Activated CD4-positive, alpha-beta T cell treated with anti-CD3 and anti-CD28 coated beads for 36 hours (primary cell): ENCODE measurements around the gene USP28. TPM values are rescaled to one million over a fixed set of nuclear protein-coding genes. Genes with fewer than 3 reads are reported as not detected.
"Not testable (repeated sequence)": the region's sequence is repeated elsewhere in the genome, so short reads cannot be mapped to it uniquely, and the experiment has no call there.

Experiments
- ATAC-seq: fragments of 200-7000 bp; cut with Tn5 transposase; one replicate; pipeline ENCODE4 v1.10.0; 2021; ENCODE audit warnings: mild to moderate bottlenecking, moderate library complexity
- CTCF ChIA-PET: fragments of 350-600 bp; sonication (Branson Sonifier 250); formaldehyde crosslinking; loops from one replicate; lab custom pipeline; 2021; ENCODE audit warnings: antibody characterized with exemption; lab: Charles Lee
- POLR2A ChIA-PET: fragments of 350-600 bp; sonication (Branson Sonifier 250); formaldehyde crosslinking; loops from one replicate; lab custom pipeline; 2021; ENCODE audit warnings: antibody characterized with exemption, inconsistent platforms; lab: Charles Lee
- DNase-seq: peaks from one replicate; pipeline ENCODE4 v3.0.0-alpha.2; 2020
- H3K27ac Mint-ChIP-seq: one replicate; pipeline ENCODE4 v1.8.0; 2021; ENCODE audit warnings: mixed read lengths
- H3K27me3 Mint-ChIP-seq: one replicate; pipeline ENCODE4 v1.8.0; 2021; ENCODE audit warnings: mixed read lengths
- H3K36me3 Mint-ChIP-seq: one replicate; pipeline ENCODE4 v1.8.0; 2021; ENCODE audit warnings: low read depth, mixed read lengths
- H3K4me1 Mint-ChIP-seq: one replicate; pipeline ENCODE4 v1.8.0; 2021; ENCODE audit warnings: mixed read lengths
- H3K4me3 Mint-ChIP-seq: one replicate; pipeline ENCODE4 v1.8.0; 2021; ENCODE audit warnings: mild to moderate bottlenecking, moderate library complexity, mixed read lengths
- H3K9me3 Mint-ChIP-seq: one replicate; pipeline ENCODE4 v1.8.0; 2021; ENCODE audit warnings: low read depth, mixed read lengths
- intact Hi-C, 2 experiments: fragments of 100-400 bp; cut with DNase I in 1 of 2; cut with micrococcal nuclease in 1 of 2; formaldehyde crosslinking; loops; one replicate each; pipeline versions ENCODE4 v1.14.2 to v1.15.1; 2022 to 2024; cut with DNase I, micrococcal nuclease
- total RNA-seq, 2 experiments: library from RNA; stranded (reverse); gene quantifications; one replicate each; pipeline ENCODE4 v1.2.3, GENCODE V29; 2021

Gene USP28
- total RNA-seq, 2 experiments from 2014 or later, result 38.6 to 43.9 TPM

DNA sequence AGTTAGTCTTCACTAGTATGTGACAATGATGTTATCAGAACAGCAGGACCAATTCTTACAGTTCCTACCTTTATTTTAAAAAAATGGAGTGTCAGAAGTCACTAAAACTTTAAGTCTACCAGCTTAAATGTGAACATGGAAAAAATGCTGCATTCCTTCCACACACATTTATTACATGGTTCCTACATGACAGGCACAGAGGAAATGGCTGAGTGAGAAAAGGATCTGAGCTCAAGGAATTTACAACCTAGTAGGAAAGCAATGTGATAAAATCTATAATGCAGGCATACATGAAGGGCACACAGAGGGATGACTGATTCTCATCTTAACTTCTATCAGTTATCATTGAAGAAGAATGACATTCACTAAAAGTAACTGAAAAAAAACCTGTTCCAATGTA lies 72.8 kb downstream of the USP28 start:
- Mint-ChIP-seq H3K9me3 (no peaks in the 10 kb centered on the region), H3K27me3 (no peaks in the 10 kb centered on the region), H3K4me1 (no peaks in the 10 kb centered on the region), H3K27ac (no peak overlapping the region), H3K36me3 (peaks cover 19% of the 10 kb centered on the region), H3K4me3 (no peak overlapping the region)
- intact Hi-C loops, result no loop called here
- CTCF ChIA-PET, result no interaction called here
- DNase-seq, result no peak
- POLR2A ChIA-PET, result no interaction called here
- no peak for ATAC-seq

- no peak overlapping the region for H3K27ac Mint-ChIP-seq
- ATAC-seq (peak; percentile 71), DNase-seq (peak; percentile 24)
- ChIA-PET CTCF (interaction anchor here (0.6 to 2.5 kb wide), 13 partner anchors 8 to 519 kb away, joined by 3 to 13 read pairs (median 4); no protein-coding TSS in a partner anchor), POLR2A (no interaction called here)
- no peak overlapping the region for H3K4me3 Mint-ChIP-seq
- H3K9me3 Mint-ChIP-seq, result no peaks in the 10 kb centered on the region
- H3K36me3 Mint-ChIP-seq, result peaks cover 10% of the 10 kb centered on the region
- no peaks in the 10 kb centered on the region for H3K27me3 Mint-ChIP-seq
- intact Hi-C loops, result loop anchor here (1.0 kb wide), 1 partner anchor 491 kb away; no protein-coding TSS in a partner anchor
- H3K4me1 Mint-ChIP-seq, result no peaks in the 10 kb centered on the region
Measured at GRCh38 chr11:113796663-113797259, 78.6 kb downstream of the USP28 start.

DNA sequence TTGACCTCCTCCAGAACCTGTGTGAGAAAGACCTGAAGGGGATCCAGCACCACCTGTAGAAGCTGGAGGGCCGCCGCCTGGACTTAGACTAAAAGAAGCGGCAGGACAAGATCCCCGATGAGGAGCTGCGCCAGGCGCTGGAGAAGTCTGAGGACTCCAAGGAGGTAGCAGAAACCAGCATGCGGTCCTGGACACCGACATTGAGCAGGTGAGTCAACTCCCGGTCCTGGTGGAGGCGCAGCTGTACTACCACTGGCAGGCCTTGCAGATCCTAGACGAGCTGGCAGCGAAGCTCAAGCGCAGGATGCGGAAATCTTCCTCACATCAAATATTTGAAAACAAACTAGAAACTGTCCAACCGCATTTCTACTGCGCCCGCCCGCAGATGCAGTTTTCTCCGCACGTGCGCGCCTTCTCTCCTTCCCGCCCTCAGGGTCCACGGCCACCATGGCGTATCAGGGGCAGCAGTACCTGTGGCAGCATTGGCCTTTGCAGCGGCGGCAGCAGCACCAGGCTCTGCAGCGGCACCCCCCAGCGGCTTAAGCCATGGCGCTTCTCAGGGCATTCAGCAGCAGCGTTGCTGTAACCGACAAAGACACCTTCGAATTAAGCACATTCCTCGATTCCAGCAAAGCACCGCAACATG lies 85.6 kb downstream of the USP28 start:
- peaks cover 5% of the 10 kb centered on the region for H3K27me3 Mint-ChIP-seq
- no peaks in the 10 kb centered on the region for H3K4me1 Mint-ChIP-seq
- POLR2A ChIA-PET, result no interaction called here
- ATAC-seq (no peak), DNase-seq (no peak)
- intact Hi-C loops, result no loop called here
- CTCF ChIA-PET, result no interaction called here
- no peak overlapping the region for H3K4me3 Mint-ChIP-seq
- no peak overlapping the region for H3K27ac Mint-ChIP-seq
- no peaks in the 10 kb centered on the region for H3K9me3 Mint-ChIP-seq
- no peaks in the 10 kb centered on the region for H3K36me3 Mint-ChIP-seq

DNA sequence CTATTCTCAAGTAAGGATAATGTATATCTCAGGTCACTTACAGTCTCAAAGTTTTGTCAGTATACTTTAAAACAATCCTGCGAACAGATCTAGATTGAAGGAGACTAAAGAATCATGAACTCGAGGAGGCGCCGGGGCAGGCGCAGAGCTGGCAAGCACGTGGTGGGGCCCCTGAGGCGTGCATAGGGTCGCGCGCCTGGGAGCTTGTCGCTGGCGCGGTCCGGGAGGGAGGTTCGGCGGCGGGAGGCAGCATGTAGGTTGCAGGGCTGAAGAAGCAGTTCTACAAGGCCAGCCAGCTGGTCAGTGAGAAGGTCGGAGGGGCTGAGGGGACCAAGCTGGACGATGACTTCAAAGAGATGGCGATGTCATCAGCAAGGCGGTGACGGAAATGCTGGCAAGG lies 86.4 kb downstream of the USP28 start:
- ATAC-seq, CTCF ChIA-PET, POLR2A ChIA-PET, intact Hi-C loops, H3K36me3 Mint-ChIP-seq, H3K9me3 Mint-ChIP-seq, H3K4me3 Mint-ChIP-seq, H3K4me1 Mint-ChIP-seq, H3K27me3 Mint-ChIP-seq, H3K27ac Mint-ChIP-seq, DNase-seq: not testable (repeated sequence)

- H3K4me3 Mint-ChIP-seq, result no peak overlapping the region
- no peaks in the 10 kb centered on the region for H3K4me1 Mint-ChIP-seq
- H3K36me3 Mint-ChIP-seq, result no peaks in the 10 kb centered on the region
- no peak for DNase-seq
- no peak overlapping the region for H3K27ac Mint-ChIP-seq
- peaks cover 11% of the 10 kb centered on the region for H3K27me3 Mint-ChIP-seq
- ChIA-PET POLR2A (interaction anchor here (0.6 kb wide), 1 partner anchor 32 kb away, joined by 8 read pairs; no protein-coding TSS in a partner anchor), CTCF (interaction anchor here (0.5 to 1.5 kb wide), 3 partner anchors 14 to 1470 kb away, joined by 3 to 7 read pairs (median 3); no protein-coding TSS in a partner anchor)
- intact Hi-C loops, result no loop called here
- H3K9me3 Mint-ChIP-seq, result no peaks in the 10 kb centered on the region
- no peak for ATAC-seq
Measured at GRCh38 chr11:113782134-113782533, 93.2 kb downstream of the USP28 start.

GRCh38 chr11:113781682-113782081 lies 93.7 kb downstream of the USP28 start:
- no peak overlapping the region for H3K4me3 Mint-ChIP-seq
- intact Hi-C loops, result no loop called here
- H3K27me3 Mint-ChIP-seq, result peaks cover 10% of the 10 kb centered on the region
- H3K9me3 Mint-ChIP-seq, result no peaks in the 10 kb centered on the region
- no peak overlapping the region for H3K27ac Mint-ChIP-seq
- no peak for DNase-seq
- ChIA-PET CTCF (interaction anchor here (0.7 to 1.5 kb wide), 3 partner anchors 15 to 643 kb away, joined by 3 to 7 read pairs (median 3); no protein-coding TSS in a partner anchor), POLR2A (no interaction called here)
- no peaks in the 10 kb centered on the region for H3K4me1 Mint-ChIP-seq
- no peaks in the 10 kb centered on the region for H3K36me3 Mint-ChIP-seq
- ATAC-seq, result no peak

DNA sequence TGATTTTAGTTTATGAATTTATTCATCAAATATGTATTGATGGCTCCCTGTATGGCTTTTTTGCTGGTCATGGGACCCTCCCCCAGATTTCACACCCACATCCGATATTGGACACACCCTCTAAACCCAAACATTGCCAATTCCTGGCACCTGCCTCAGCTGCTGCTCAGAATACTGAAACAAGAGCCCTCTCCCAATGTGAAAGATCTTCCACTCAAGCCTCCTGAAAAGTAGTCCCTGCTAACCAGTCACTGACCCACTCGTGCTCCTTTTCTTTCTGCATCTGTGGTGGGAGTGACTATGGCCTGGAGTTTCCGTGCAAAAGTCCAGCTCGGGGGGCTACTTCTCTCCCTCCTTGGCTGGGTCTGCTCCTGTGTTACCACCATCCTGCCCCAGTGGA lies 95.9 kb downstream of the USP28 start, which contains the start of gene CLDN25:
TSS of gene CLDN25 (plus strand) at position 301 of the 400 bp plus-strand sequence. CDS start at position 301, 0 bp downstream.
- H3K27me3 Mint-ChIP-seq, result peaks cover 6% of the 10 kb centered on the region
- intact Hi-C loops, result loop anchor here in 1 of 2 experiments (10.0 kb wide), 2 partner anchors 1495 to 1555 kb away; partner anchors contain the start of gene PTS
- ChIA-PET CTCF (interaction anchor here (0.6 to 0.7 kb wide), 2 partner anchors 119 to 355 kb away, joined by 3 to 6 read pairs; no protein-coding TSS in a partner anchor), POLR2A (no interaction called here)
- no peak for ATAC-seq
- H3K27ac Mint-ChIP-seq, result no peak within 1 kb of the TSS
- no peaks in the 10 kb centered on the region for H3K36me3 Mint-ChIP-seq
- no peak for DNase-seq
- no peak within 1 kb of the TSS for H3K4me3 Mint-ChIP-seq
- H3K4me1 Mint-ChIP-seq, result peaks cover under 1% of the 10 kb centered on the region
- H3K9me3 Mint-ChIP-seq, result no peaks in the 10 kb centered on the region

- no peak overlapping the region for H3K27ac Mint-ChIP-seq
- intact Hi-C loops, result loop anchor here in 1 of 2 experiments (10.0 kb wide), 2 partner anchors 1494 to 1554 kb away; partner anchors contain the start of gene PTS
- peaks cover 2% of the 10 kb centered on the region for H3K4me1 Mint-ChIP-seq
- CTCF ChIA-PET, result no interaction called here
- ATAC-seq, result no peak
- H3K9me3 Mint-ChIP-seq, result no peaks in the 10 kb centered on the region
- peaks cover 3% of the 10 kb centered on the region for H3K27me3 Mint-ChIP-seq
- H3K4me3 Mint-ChIP-seq, result no peak overlapping the region
- DNase-seq, result no peak
- peaks cover 1% of the 10 kb centered on the region for H3K36me3 Mint-ChIP-seq
- POLR2A ChIA-PET, result no interaction called here
Measured at GRCh38 chr11:113778111-113778910, 97.1 kb downstream of the USP28 start.

DNA sequence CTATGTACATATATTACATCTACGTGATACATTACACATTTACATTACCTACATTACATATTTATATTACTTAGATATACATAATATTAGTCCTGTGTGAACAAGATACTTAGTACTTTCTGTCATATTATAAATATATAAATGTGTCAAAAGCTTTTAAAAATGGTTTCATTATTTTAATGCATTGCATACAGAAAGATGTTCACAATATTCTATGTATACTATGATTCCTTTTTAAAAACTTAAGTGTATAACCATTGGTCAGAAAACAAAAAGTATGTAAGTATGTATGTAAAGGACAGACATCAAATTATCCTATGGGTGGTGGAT lies 101.2 kb downstream of the USP28 start:
- Mint-ChIP-seq H3K36me3 (peaks cover 4% of the 10 kb centered on the region), H3K9me3 (no peaks in the 10 kb centered on the region), H3K27me3 (no peaks in the 10 kb centered on the region), H3K4me3 (peak overlapping the region; percentile 98), H3K27ac (no peak overlapping the region), H3K4me1 (peaks cover 18% of the 10 kb centered on the region)
- ChIA-PET CTCF (interaction anchor here (1.1 kb wide), 1 partner anchor 9 kb away, joined by 4 read pairs; no protein-coding TSS in a partner anchor), POLR2A (no interaction called here)
- ATAC-seq (no peak), DNase-seq (no peak)
- intact Hi-C loops, result loop anchor here (5.0 to 10.0 kb wide), 3 partner anchors 1489 to 1549 kb away; partner anchors contain the start of gene PTS (in 2 of the 2)

DNA sequence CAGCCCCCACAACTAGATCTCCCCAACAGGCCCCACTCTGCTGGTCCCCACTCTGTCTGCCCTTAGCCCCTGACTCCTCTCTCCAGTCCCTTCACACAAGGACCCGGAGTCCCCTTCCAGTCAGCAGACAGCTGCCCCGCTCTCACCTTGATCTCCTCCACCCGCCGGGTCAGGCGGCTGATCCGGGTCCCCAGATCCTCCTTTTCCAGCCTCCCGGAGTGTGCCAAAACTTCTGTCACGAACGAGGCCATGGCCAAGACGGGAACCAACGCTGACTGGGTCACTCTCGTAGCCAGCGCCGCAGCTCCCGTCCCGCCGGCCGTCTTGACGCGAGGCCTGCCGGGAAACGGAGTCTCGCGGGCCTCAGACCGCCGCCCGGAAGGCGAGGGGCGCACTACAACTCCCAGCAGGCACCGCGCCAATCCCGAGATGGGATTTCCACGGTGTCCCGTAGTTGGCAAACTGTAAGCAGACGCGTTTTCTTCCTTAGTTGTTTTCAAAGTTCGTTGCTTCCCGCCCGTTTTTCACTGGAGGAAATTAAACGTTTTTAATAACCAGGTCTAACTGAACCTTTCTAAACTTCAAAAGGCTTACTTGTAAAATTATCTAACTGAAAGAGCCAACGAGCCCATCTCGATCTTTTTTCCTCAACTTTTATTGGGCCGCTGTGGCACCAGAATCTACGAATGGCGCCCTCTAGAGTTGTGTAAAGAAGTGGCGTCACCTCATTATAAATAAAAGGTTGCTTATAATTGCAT lies 101.8 kb downstream of the USP28 start, which contains the start of gene ZW10:
TSS of gene ZW10 (minus strand) at position 277 of the 758 bp plus-strand sequence. CDS start at position 251, 26 bp downstream.
- peak; percentile 99 for ATAC-seq
- intact Hi-C loops, result loop anchor here (1.0 to 10.0 kb wide), 11 partner anchors 101 to 1549 kb away; partner anchors contain the start of genes PTS (in 2 of the 2), TTC12 (in 2 of the 2), USP28 (in 2 of the 2) and C11orf71 (in 1 of the 2)
- Mint-ChIP-seq H3K27me3 (no peaks in the 10 kb centered on the region), H3K36me3 (peaks cover 4% of the 10 kb centered on the region), H3K27ac (peak within 1 kb of the TSS; percentile 96), H3K4me3 (peak within 1 kb of the TSS; percentile 98), H3K9me3 (no peaks in the 10 kb centered on the region), H3K4me1 (peaks cover 18% of the 10 kb centered on the region)
- CTCF ChIA-PET, result interaction anchor here (0.5 to 1.7 kb wide), 8 partner anchors 9 to 657 kb away, joined by 3 to 6 read pairs (median 4); no protein-coding TSS in a partner anchor
- POLR2A ChIA-PET, result no interaction called here
- DNase-seq, result peak; percentile 96
